ENCODE data around the gene FNTB. TPM values are rescaled to one million over a fixed set of nuclear protein-coding genes. Genes with fewer than 3 reads are reported as not detected.

Gene FNTB
- polyA plus RNA-seq, 1 donor: 22.2 TPM

Other genes starting within 250 kb of the FNTB start
- 178 TPM for gene SPTB, start 107.0 kb upstream of the FNTB start, polyA plus RNA-seq (ENCODE audit: insufficient read length)
- gene CHURC1, start 72.4 kb upstream of the FNTB start, polyA plus RNA-seq (ENCODE audit: insufficient read length): 38.5 TPM
- gene GPX2, start 44.1 kb upstream of the FNTB start, polyA plus RNA-seq (ENCODE audit: insufficient read length): 0.35 TPM
- gene RAB15, start 14.6 kb upstream of the FNTB start, polyA plus RNA-seq (ENCODE audit: insufficient read length): 36.7 TPM
- gene MAX, start 115.6 kb downstream of the FNTB start, polyA plus RNA-seq (ENCODE audit: insufficient read length): 27.4 TPM

Data from forelimb muscle (tissue), 1 donor.